ENCODE measurements around the gene FYN.
"Not testable (repeated sequence)": the region's sequence is repeated elsewhere in the genome, so short reads cannot be mapped to it uniquely, and the experiment has no call there.

Gene FYN

GRCh38 chr6:111873178-111874024 lies at the start of gene FYN:
Gene FYN, minus strand, starts transcription at chr6:111873452. Its CDS starts 153,401 bp downstream, at chr6:111720051.
- DNase-seq (ENCODE audit: low read depth in 1 of 2, low spot score in 1 of 2) = peak; percentile 95 to 99

GRCh38 chr6:111922454-111923297 lies 49.4 kb upstream of the FYN start:
- DNase-seq (ENCODE audit: low read depth in 1 of 2, low spot score in 1 of 2) = no peak

- DNase-seq (ENCODE audit: low read depth in 1 of 2, low spot score in 1 of 2) = no peak
Observed at GRCh38 chr6:111921103-111921502, 47.9 kb upstream of the FYN start.

- no peak for DNase-seq (ENCODE audit: low read depth in 1 of 2, low spot score in 1 of 2)
Observed at GRCh38 chr6:111920578-111920977, 47.3 kb upstream of the FYN start.

- DNase-seq (ENCODE audit: low read depth in 1 of 2, low spot score in 1 of 2) = no peak
Observed at GRCh38 chr6:111918825-111919224, 45.6 kb upstream of the FYN start.

GRCh38 chr6:111916747-111917146 lies 43.5 kb upstream of the FYN start:
- DNase-seq (ENCODE audit: low read depth in 1 of 2, low spot score in 1 of 2) = no peak

GRCh38 chr6:111914617-111915016 lies 41.4 kb upstream of the FYN start:
- DNase-seq (ENCODE audit: low read depth in 1 of 2, low spot score in 1 of 2) = no peak

GRCh38 chr6:111912904-111913303 lies 39.7 kb upstream of the FYN start:
- no peak for DNase-seq (ENCODE audit: low read depth in 1 of 2, low spot score in 1 of 2)

GRCh38 chr6:111911428-111911827 lies 38.2 kb upstream of the FYN start:
- no peak for DNase-seq (ENCODE audit: low read depth in 1 of 2, low spot score in 1 of 2)

GRCh38 chr6:111909238-111909637 lies 36.0 kb upstream of the FYN start:
- DNase-seq (ENCODE audit: low read depth in 1 of 2, low spot score in 1 of 2) = no peak

- DNase-seq (ENCODE audit: low read depth in 1 of 2, low spot score in 1 of 2) = not testable (repeated sequence)
Observed at GRCh38 chr6:111908365-111908764, 35.1 kb upstream of the FYN start.

GRCh38 chr6:111900735-111901134 lies 27.5 kb upstream of the FYN start:
- DNase-seq (ENCODE audit: low read depth in 1 of 2, low spot score in 1 of 2) = no peak

GRCh38 chr6:111899531-111899930 lies 26.3 kb upstream of the FYN start:
- no peak for DNase-seq (ENCODE audit: low read depth in 1 of 2, low spot score in 1 of 2)

- DNase-seq (ENCODE audit: low read depth in 1 of 2, low spot score in 1 of 2) = no peak
Observed at GRCh38 chr6:111898452-111898851, 25.2 kb upstream of the FYN start.

- DNase-seq (ENCODE audit: low read depth in 1 of 2, low spot score in 1 of 2) = no peak
Observed at GRCh38 chr6:111894951-111895350, 21.7 kb upstream of the FYN start.

GRCh38 chr6:111894272-111894671 lies 21.0 kb upstream of the FYN start:
- DNase-seq (ENCODE audit: low read depth in 1 of 2, low spot score in 1 of 2) = no peak

GRCh38 chr6:111892431-111892830 lies 19.2 kb upstream of the FYN start:
- DNase-seq (ENCODE audit: low read depth in 1 of 2, low spot score in 1 of 2) = no peak

- no peak for DNase-seq (ENCODE audit: low read depth in 1 of 2, low spot score in 1 of 2)
Observed at GRCh38 chr6:111890988-111891387, 17.7 kb upstream of the FYN start.

- DNase-seq (ENCODE audit: low read depth in 1 of 2, low spot score in 1 of 2) = no peak
Observed at GRCh38 chr6:111888928-111889695, 15.9 kb upstream of the FYN start.

GRCh38 chr6:111886793-111887192 lies 13.5 kb upstream of the FYN start:
- not testable (repeated sequence) for DNase-seq (ENCODE audit: low read depth in 1 of 2, low spot score in 1 of 2)

- DNase-seq (ENCODE audit: low read depth in 1 of 2, low spot score in 1 of 2) = no peak
Observed at GRCh38 chr6:111885373-111886027, 12.2 kb upstream of the FYN start.
